GM12891 (cell line): ENCODE results near the gene DPM3.

Experiments used
- DNase-seq: peaks from one replicate; pipeline ENCODE4 v3.0.0; 2011; ENCODE audit warnings: low spot score; ENCODE audit not compliant: insufficient read length
- FAIRE-seq: peaks from 2 replicates; lab custom pipeline; 2011; peaks lifted over from hg19 to GRCh38; lab: Jason Lieb, UNC
- PAX5 ChIP-seq: IDR thresholded peaks from 2 replicates; pipeline ENCODE4 v1.6.1; 2011; ENCODE audit warnings: low read length, moderate library complexity, mild to moderate bottlenecking; ENCODE audit not compliant: insufficient read depth, severe bottlenecking
- POLR2A ChIP-seq: IDR thresholded peaks from 2 replicates; pipeline ENCODE4 v1.6.1; 2011; ENCODE audit warnings: low read depth, low read length, control low read depth
- POLR2AphosphoS5 ChIP-seq: IDR thresholded peaks from 2 replicates; pipeline ENCODE4 v1.6.1; 2011; ENCODE audit warnings: low read depth, low read length, control low read depth
- POU2F2 ChIP-seq: IDR thresholded peaks from 2 replicates; pipeline ENCODE4 v1.6.1; 2011; ENCODE audit warnings: low read depth, mild to moderate bottlenecking, control low read depth, low read length, moderate library complexity
- SPI1 ChIP-seq: IDR thresholded peaks from 2 replicates; pipeline ENCODE4 v1.6.1; 2011; ENCODE audit warnings: low read depth, low read length, control low read depth
- TAF1 ChIP-seq: IDR thresholded peaks from 2 replicates; pipeline ENCODE4 v1.6.1; 2011; ENCODE audit warnings: low read depth, low read length, control low read depth

The DPM3 gene

DNA sequence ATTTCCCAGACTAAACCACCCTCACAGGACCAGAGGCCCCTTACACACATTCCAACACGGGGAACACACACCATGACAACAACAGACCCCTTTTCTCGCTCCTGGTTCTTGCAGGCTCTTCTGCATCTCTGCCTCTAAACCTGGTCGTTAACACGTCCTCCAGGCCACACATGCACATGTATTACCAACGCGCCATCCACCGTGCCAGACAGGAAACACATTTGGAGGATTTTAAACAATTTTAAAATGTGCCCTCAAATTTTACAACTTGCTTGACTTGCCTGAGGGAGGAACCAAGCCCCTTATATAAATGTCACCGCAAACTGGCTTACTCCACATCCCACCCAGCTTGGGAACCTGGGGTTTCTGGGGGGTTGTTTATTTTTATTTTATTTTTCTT, 29.5 kb downstream of the DPM3 start:
- DNase-seq, result no peak
- TF ChIP-seq POU2F2, result no peak
- no peak for TF ChIP-seq TAF1
- no peak for TF ChIP-seq POLR2A

GRCh38 chr1:155110381-155110780, 29.9 kb downstream of the DPM3 start:
- TF ChIP-seq TAF1 (no peak), PAX5 (no peak), POU2F2 (no peak), POLR2AphosphoS5 (no peak), POLR2A (no peak), SPI1 (no peak)
- FAIRE-seq, result no peak
- DNase-seq, result no peak

More for the DNA sequence above, 29.5 kb downstream of the DPM3 start:
- no peak for FAIRE-seq

- DNase-seq (no peak), FAIRE-seq (no peak)
- TF ChIP-seq POLR2A (no peak), POLR2AphosphoS5 (no peak), TAF1 (no peak), PAX5 (no peak)
These were observed 32.0 kb downstream of the DPM3 start for GRCh38 chr1:155108296-155108695.

GRCh38 chr1:155107309-155108264, 32.7 kb downstream of the DPM3 start:
- TF ChIP-seq POLR2AphosphoS5 (no peak), TAF1 (no peak), POU2F2 (no peak), PAX5 (no peak), SPI1 (no peak), POLR2A (no peak)
- FAIRE-seq, result no peak
- DNase-seq, result no peak

- FAIRE-seq, result no peak
These were observed 33.5 kb downstream of the DPM3 start for GRCh38 chr1:155106862-155107261.

GRCh38 chr1:155105604-155106011, 34.7 kb downstream of the DPM3 start:
- no peak for DNase-seq
- TF ChIP-seq POU2F2 (no peak), POLR2AphosphoS5 (no peak), POLR2A (no peak), SPI1 (no peak), PAX5 (no peak), TAF1 (no peak)
- no peak for FAIRE-seq

More at GRCh38 chr1:155106862-155107261, 33.5 kb downstream of the DPM3 start:
- no peak for TF ChIP-seq PAX5
- no peak for TF ChIP-seq SPI1
- no peak for TF ChIP-seq POLR2AphosphoS5
- TF ChIP-seq TAF1, result no peak
- no peak for TF ChIP-seq POLR2A
- TF ChIP-seq POU2F2, result no peak
- no peak for DNase-seq

DNA sequence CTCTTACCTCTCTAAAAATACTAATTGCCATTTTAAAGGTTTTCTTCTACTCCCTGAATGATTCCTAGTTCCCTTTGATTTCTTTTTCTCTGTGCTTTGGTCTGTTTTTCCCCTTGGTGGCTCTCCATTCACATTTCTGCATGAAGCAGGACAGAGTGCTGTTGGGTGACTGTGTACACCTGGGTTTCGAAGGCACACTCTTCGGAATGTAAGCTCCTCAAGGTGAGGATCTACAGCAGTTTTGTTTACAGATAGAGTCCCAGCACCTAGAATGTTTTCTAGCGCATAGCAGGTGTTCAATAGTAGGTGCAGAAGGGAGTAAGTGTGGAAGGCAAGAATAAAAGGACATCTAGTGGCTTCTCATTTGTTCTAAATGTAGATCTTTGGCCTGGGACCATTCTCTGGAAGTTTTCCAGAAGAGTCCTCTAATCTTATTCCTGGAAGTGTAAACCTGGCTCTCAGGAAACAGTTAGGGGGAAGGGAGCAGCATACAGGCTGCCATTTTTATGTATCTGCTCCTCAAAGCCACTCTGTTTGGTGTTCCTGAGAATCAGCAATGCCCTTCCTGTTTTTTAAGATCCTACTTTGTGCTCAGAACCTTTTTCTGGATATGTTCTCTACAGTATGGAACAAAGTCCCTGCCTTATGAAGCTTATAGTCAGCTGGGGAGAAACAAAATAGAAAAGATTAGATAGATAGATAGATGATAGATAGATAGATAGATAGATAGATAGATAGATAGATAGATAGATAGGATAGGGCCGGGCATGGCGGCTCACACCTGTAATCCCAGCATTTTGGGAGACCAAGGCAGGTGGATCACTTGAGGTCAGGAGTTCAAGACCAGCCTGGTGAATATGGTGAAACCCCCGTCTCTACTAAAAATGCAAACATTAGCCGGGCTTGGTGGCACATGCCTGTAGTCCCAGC, 35.5 kb downstream of the DPM3 start:
- FAIRE-seq (no peak), DNase-seq (no peak)
- TF ChIP-seq POLR2A, result no peak
- TF ChIP-seq TAF1, result no peak
- TF ChIP-seq PAX5, result no peak
- no peak for TF ChIP-seq POLR2AphosphoS5
- no peak for TF ChIP-seq POU2F2
- no peak for TF ChIP-seq SPI1

GRCh38 chr1:155103325-155103724, 37.0 kb downstream of the DPM3 start:
- FAIRE-seq (no peak), DNase-seq (no peak)
- TF ChIP-seq POLR2AphosphoS5, result no peak
- no peak for TF ChIP-seq SPI1
- TF ChIP-seq PAX5, result no peak
- no peak for TF ChIP-seq POU2F2
- TF ChIP-seq POLR2A, result no peak
- TF ChIP-seq TAF1, result no peak

GRCh38 chr1:155099331-155099730, 41.0 kb downstream of the DPM3 start:
- no peak for TF ChIP-seq POLR2A
- no peak for TF ChIP-seq POLR2AphosphoS5
- TF ChIP-seq PAX5, result no peak
- no peak for TF ChIP-seq SPI1
- TF ChIP-seq POU2F2, result no peak
- no peak for TF ChIP-seq TAF1
- FAIRE-seq, result no peak
- no peak for DNase-seq
